NCI-H82 (cell line): Measurements from ENCODE around the gene ZNF135.

Experiments
- DNase-seq: peaks from one replicate; lab custom pipeline; 2025; lab: John Stamatoyannopoulos, UW

Gene ZNF135

GRCh38 chr19:58095328-58095727, 36.2 kb downstream of the ZNF135 start:
- DNase-seq: no peak

GRCh38 chr19:58096884-58097283, 37.8 kb downstream of the ZNF135 start:
- DNase-seq: no peak

- no peak for DNase-seq
These were observed 38.3 kb downstream of the ZNF135 start for GRCh38 chr19:58097349-58097748.

- DNase-seq: peak; percentile 98
These were observed 38.9 kb downstream of the ZNF135 start, which contains the start of gene ZSCAN18 for GRCh38 chr19:58097781-58098681. ZSCAN18 (minus strand) TSS chr19:58098231; CDS start chr19:58090267, 7,964 bp downstream.

- peak; percentile 40 for DNase-seq
These were observed 39.6 kb downstream of the ZNF135 start for GRCh38 chr19:58098682-58098998.

GRCh38 chr19:58107778-58108545, 48.9 kb downstream of the ZNF135 start:
- DNase-seq: no peak

GRCh38 chr19:58108546-58108817, 49.4 kb downstream of the ZNF135 start:
- no peak for DNase-seq

GRCh38 chr19:58117841-58118575, 58.9 kb downstream of the ZNF135 start:
- no peak for DNase-seq

GRCh38 chr19:58118979-58119733, 60.1 kb downstream of the ZNF135 start:
- no peak for DNase-seq
